Testis (tissue), 3 donors: ENCODE data around the gene HAND2. TPM values are rescaled to one million over a fixed set of nuclear protein-coding genes. Genes with fewer than 3 reads are reported as not detected.

ENCODE experiments used
- DNase-seq: peaks from one replicate; pipeline ENCODE4 v3.0.0-alpha.2; 2019
- H3K27ac ChIP-seq, 2 donors: fragments of 200-600 bp; sonication (generic); one replicate each; pipeline ENCODE4 v1.5.1; 2019
- H3K27me3 ChIP-seq: fragments of 200-600 bp; sonication (generic); one replicate; pipeline ENCODE4 v1.5.1; 2019
- H3K36me3 ChIP-seq: fragments of 200-600 bp; sonication (generic); one replicate; pipeline ENCODE4 v1.5.1; 2017; ENCODE audit warnings: low read depth; ENCODE audit errors: missing control alignments
- H3K4me1 ChIP-seq: fragments of 200-600 bp; sonication (generic); one replicate; pipeline ENCODE4 v1.5.1; 2019
- H3K4me3 ChIP-seq, 2 donors: fragments of 200-600 bp; sonication (generic); one replicate each; pipeline ENCODE4 v1.5.1; 2017 to 2019
- H3K9me3 ChIP-seq: fragments of 200-600 bp; sonication (generic); one replicate; pipeline ENCODE4 v1.5.1; 2017
- CTCF ChIP-seq, 3 experiments: fragments of 450-650 bp in 2 of 3; fragments of 200-600 bp in 1 of 3; sonication (generic) in 1 of 3; IDR thresholded peaks; one replicate each; pipeline ENCODE4 v1.5.1; 2016 to 2019; ENCODE audit warnings: antibody characterized with exemption in 3 of 3, mild to moderate bottlenecking in 2 of 3, moderate library complexity in 1 of 3
- POLR2A ChIP-seq: fragments of 450-650 bp; IDR thresholded peaks from one replicate; pipeline ENCODE4 v1.6.1; 2017; ENCODE audit warnings: antibody characterized with exemption, mild to moderate bottlenecking, moderate library complexity
- WGBS, 2 donors: methylation state at CpG; one replicate each; pipeline ENCODE4 v1.1.5; 2018; 5-methylcytosine and 5-hydroxymethylcytosine counted together
- intact Hi-C: fragments of 100-400 bp; cut with DNase I; formaldehyde crosslinking; loops from one replicate; pipeline ENCODE4 v1.15.1; 2023; ENCODE audit warnings: low total_unique reads
- polyA plus RNA-seq: library from polyadenylated mRNA; stranded (reverse); fragments of 350-450 nt; fragmentation: Illumina TruSeq; extraction: RNeasy Lipid Tissue Mini Kit (QIAGEN cat#74804); gene quantifications from one replicate; pipeline ENCODE4 v1.2.3, GENCODE V29; 2014; ENCODE audit warnings: low read depth, low replicate concordance; ENCODE audit not compliant: insufficient read depth
- total RNA-seq, 2 donors: library from RNA; depleted of rRNA; stranded (reverse); fragments of >200 nt; gene quantifications; one replicate each; pipeline ENCODE4 v1.2.3, GENCODE V29; 2016

HAND2 gene
- total and polyA plus RNA-seq, 3 donors from 2014 or later = 3.5 to 12.3 (median 9.4) TPM

- H3K27ac ChIP-seq = no peak overlapping the region
- TF ChIP-seq CTCF (IDR thresholded peaks at IDR 0.05) (no peak), POLR2A (no peak)
- 26 to 32% methylated on average over 46 to 48 of the region's 48 CpGs for WGBS, 2 donors
- H3K27me3 ChIP-seq = no peaks in the 10 kb centered on the region
- H3K4me3 ChIP-seq = peak overlapping the region; percentile 36 to 42
- no peaks in the 10 kb centered on the region for H3K4me1 ChIP-seq
- no peaks in the 10 kb centered on the region for H3K9me3 ChIP-seq
- intact Hi-C loops = loop anchor here (10.0 kb wide), 1 partner anchor 664 kb away; no protein-coding TSS in a partner anchor
- H3K36me3 ChIP-seq = no peaks in the 10 kb centered on the region
- peak; percentile 49 for DNase-seq
These were observed 29.0 kb downstream of the HAND2 start for GRCh38 chr4:173500841-173501591.

GRCh38 chr4:173499658-173500535 lies 30.1 kb downstream of the HAND2 start:
- no peaks in the 10 kb centered on the region for H3K36me3 ChIP-seq
- H3K4me3 ChIP-seq = peak overlapping the region; percentile 36 to 42
- intact Hi-C loops = loop anchor here (10.0 kb wide), 2 partner anchors 65 to 665 kb away; no protein-coding TSS in a partner anchor
- no peaks in the 10 kb centered on the region for H3K27me3 ChIP-seq
- TF ChIP-seq CTCF (IDR thresholded peaks at IDR 0.05) = no peak
- TF ChIP-seq POLR2A = no peak
- H3K4me1 ChIP-seq = no peaks in the 10 kb centered on the region
- DNase-seq = no peak
- 45 to 48% methylated on average over 29 to 38 of the region's 38 CpGs for WGBS, 2 donors
- no peaks in the 10 kb centered on the region for H3K9me3 ChIP-seq
- no peak overlapping the region for H3K27ac ChIP-seq

- Histone ChIP-seq H3K36me3 (no peaks in the 10 kb centered on the region), H3K4me3 (no peak overlapping the region), H3K27ac (no peak overlapping the region), H3K4me1 (no peaks in the 10 kb centered on the region), H3K27me3 (no peaks in the 10 kb centered on the region), H3K9me3 (no peaks in the 10 kb centered on the region)
- 71 to 82% methylated on average over 3 of the region's 3 CpGs for WGBS, 2 donors
- TF ChIP-seq POLR2A = no peak
- TF ChIP-seq CTCF (IDR thresholded peaks at IDR 0.05) = no peak
- intact Hi-C loops = loop anchor here (10.0 kb wide), 1 partner anchor 64 kb away; no protein-coding TSS in a partner anchor
- DNase-seq = no peak
These were observed 31.3 kb downstream of the HAND2 start for GRCh38 chr4:173498771-173499170.

- no peaks in the 10 kb centered on the region for H3K27me3 ChIP-seq
- H3K4me1 ChIP-seq = no peaks in the 10 kb centered on the region
- TF ChIP-seq POLR2A (no peak), CTCF (IDR thresholded peaks at IDR 0.05) (no peak)
- intact Hi-C loops = loop anchor here (10.0 kb wide), 1 partner anchor 63 kb away; no protein-coding TSS in a partner anchor
- H3K4me3 ChIP-seq = no peak overlapping the region
- no peak for DNase-seq
- H3K36me3 ChIP-seq = no peaks in the 10 kb centered on the region
- H3K9me3 ChIP-seq = no peaks in the 10 kb centered on the region
- 75 to 85% methylated on average over 1 of the region's 1 CpG for WGBS, 2 donors
- no peak overlapping the region for H3K27ac ChIP-seq
These were observed 32.0 kb downstream of the HAND2 start for GRCh38 chr4:173498023-173498422.
